NCI-H69 (cell line): ENCODE results near the gene SH3PXD2A.
"Not testable (repeated sequence)": the region's sequence is repeated elsewhere in the genome, so short reads cannot be mapped to it uniquely, and the experiment has no call there.

ENCODE experiments used
- DNase-seq: peaks from one replicate; lab custom pipeline; 2025; lab: John Stamatoyannopoulos, UW

Gene SH3PXD2A

DNA sequence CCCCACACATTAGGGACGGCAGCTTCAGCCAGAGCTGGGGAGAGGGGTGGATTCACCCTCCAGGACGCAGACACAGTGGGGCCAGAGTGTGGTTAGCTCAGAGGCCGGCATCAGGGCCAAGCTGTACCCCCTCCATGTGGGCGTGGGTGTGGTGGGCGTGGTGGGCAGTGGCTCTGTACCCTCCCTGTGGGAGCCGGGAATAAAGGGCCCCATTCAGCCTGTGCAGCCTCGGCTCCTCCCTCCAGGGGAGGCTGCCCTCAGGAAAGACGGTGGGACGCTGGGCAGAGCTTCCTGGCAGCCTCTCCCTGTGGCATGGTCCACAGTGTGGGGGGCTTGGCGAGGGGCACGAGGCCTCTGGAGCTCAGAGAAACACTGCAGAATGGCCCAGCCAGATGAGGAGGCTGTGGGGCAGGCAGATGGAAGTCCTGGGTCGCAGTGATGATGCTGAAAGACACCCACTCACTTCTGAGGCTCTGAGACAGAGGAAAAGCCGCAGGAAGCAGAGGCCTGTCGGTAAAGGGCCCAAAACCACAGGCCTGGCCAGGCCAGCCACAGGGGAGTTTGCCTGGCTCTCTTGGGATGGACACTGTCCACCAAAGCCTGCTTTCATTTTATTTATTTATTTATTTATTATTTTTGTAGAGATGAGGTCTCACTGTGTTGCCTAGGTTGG is 108.0 kb downstream of the SH3PXD2A start:
- DNase-seq, result no peak

DNA sequence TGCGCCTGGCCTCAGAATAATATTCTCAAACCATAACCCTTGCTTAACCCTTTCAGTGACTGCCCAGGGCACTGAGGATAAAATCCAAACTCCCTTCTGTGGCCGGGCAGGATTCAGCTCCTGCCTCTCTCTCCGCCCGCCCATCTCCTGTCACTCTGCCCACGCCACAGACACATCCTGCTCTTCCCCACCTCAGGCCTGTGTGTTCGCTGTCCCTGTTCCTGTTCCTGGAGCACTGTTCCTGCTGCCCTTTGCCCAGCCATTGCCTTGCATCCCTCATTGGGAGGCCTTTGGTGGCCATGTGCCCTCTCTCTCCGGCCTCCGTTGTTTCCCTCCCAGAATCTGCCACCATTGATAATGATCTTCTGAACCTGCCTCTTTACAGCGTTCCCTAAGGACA is 108.8 kb downstream of the SH3PXD2A start:
- DNase-seq, result no peak

DNA sequence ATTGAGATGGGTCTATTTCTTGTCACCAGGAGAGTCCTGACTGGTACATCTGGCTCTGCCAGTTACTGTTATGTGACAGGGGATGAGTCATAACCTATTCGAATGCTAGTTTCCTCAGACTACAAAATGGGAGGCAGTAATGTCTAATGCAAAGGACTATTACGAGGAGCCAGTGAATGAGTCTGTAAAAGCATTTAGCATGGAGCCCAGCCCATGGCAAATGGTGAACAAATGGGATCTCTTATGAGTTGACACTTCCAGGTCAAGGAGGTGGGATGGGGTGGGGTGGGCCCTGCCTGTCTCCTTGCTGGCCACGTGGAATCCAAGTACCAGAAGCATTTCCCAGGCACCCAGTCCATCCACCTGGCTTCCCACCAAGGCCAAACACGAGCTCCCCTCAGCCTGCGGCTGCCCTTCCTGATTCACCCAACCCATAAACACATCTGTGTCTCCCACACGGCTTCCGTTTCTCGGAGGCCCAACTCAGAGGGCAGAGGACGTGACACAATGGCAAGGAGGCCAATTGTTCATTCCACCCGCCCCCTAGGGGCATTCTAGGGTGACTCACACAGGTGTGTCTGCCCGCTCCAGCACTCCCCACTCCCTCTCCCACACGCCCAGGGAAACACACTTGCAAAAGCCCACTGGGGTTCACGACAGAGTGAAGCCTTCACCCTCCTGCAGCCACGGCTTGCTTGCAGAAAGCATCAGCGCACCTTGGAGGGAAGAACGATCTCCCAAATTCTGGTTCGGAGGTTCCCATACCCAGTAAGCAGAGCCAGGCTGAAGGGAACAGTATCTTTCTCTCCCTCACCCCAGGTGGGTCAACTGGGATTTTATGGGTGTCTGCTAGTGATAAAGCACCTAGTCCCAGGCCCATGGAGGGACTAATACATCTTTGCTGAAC is 109.8 kb downstream of the SH3PXD2A start:
- DNase-seq, result no peak

DNA sequence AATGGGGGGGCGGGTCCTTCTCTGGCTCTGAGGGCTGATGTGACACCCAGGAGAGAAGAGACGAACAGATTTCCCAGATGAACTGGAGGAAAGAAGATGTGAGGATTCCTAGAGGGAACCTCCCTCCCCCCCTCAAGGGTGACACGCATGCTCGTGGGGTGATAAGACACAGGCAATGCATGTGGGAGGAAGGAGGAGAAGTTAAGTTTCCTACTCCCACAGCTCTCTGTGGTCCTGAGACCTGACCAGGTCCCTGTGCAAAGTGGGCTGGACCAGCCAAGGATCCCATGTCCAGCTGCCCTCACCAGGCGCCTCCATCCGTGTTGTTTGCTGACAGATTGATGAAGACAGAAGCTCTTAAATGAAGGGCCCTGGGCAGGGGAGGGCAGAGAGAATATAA is 112.6 kb downstream of the SH3PXD2A start:
- no peak for DNase-seq

- DNase-seq, result peak; percentile 48
Observed at GRCh38 chr10:103740611-103741010, 114.8 kb downstream of the SH3PXD2A start.

DNA sequence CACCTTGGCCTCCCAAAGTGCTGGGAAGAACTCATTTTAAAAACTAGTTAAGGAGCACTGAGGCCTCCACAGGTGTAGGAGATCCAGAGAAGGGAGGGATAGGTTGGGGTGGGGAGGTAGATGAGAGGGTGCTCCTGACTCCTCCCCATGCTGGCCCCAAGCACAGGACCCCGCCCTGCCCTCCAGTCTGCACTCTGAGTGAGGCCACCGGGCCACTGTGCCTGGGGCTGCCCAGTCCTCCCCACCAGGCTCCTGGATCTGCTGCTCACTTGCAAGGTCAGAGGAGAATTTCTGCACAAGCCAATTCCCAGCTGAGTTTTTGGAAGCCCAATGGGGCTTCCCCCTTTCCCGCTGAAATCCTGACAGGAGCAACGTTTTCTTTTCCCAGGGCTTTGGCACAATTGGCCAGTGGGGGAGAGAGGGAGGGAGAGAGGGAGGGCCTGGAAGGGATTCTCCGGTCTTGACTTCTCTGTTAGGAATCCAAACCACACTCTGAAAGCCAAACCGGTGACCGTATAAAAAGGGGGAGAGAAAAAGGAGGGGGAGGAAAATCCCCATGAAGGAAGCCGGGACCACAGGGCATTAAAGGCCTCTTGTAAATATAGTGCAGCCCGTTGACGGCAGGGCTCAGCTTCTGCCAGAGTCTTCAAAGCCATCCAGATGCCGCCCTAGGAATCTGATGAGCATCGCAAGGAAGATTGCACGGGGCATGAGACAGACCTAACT is 116.2 kb downstream of the SH3PXD2A start:
- DNase-seq, result no peak

DNA sequence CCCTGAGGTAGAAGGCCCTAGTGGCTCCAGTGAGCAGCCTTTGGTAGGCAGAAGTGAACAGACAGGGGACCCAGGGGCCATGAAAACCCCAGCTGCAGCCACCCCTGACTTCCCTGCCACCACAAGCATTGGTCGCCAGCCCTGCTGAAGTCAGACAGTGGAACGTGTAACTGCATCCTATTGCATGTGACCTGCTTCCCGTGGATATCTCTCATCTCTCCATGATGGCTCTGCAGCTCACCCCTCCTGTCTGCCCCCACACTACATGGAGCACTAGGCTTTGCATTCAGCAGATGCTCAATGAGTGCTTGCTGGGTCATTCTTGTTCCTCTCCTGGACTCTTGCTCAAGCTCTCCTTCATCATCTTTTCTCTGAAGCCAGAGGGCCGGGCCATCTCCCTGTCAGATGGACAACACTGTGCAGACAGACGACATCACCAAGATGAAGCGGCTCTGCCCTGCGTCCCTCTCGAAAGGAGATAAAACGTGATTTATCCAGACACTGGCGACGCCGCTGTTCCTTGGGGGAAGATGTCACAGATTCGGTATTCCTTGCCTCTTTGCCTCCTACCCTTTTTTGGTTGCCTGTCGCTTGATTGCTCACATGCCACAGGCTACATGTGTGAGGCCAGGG is 117.5 kb downstream of the SH3PXD2A start:
- no peak for DNase-seq

DNA sequence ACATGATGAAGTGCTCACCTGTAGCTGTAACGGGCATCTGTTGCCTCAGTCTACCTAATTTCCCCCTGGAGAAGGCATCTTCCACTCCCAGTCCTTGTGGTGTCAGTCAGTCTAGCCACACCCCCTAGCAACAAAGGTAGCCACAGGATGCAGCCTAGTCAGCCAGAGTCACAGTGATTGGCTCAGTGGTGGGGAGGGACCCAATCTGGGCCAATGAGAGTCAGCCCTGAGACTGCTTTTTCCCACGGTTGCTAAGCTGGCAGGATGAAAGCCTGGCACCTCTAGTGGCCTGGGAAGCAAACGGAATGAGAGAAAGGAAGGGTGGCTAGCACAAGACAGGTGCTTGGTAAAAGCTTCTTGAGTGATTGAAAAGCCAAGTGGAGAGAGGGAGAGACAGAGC is 118.6 kb downstream of the SH3PXD2A start:
- DNase-seq, result peak; percentile 53

DNA sequence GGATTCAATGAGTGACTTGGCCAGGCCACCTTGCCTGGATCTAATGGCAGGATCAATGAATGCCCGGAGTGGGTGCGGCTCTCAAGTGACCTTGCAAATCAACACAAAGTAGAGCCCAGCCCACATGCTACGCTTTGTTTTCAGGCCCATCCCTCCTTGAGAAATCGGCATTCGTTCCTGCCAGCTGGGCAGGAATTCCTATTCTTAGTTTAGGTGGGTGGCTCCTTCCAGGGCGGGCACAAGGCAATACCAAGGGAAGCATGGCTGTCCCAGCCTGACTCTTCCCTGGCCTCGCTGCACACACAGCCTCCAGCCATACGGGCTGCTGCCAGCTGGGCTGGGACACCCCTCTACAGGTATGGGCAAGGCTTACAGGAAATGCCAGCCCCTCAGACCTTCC is 119.3 kb downstream of the SH3PXD2A start:
- DNase-seq, result no peak

- DNase-seq, result no peak
Observed at GRCh38 chr10:103734731-103735130, 120.6 kb downstream of the SH3PXD2A start.

GRCh38 chr10:103733045-103733419 is 122.3 kb downstream of the SH3PXD2A start:
- DNase-seq, result no peak

DNA sequence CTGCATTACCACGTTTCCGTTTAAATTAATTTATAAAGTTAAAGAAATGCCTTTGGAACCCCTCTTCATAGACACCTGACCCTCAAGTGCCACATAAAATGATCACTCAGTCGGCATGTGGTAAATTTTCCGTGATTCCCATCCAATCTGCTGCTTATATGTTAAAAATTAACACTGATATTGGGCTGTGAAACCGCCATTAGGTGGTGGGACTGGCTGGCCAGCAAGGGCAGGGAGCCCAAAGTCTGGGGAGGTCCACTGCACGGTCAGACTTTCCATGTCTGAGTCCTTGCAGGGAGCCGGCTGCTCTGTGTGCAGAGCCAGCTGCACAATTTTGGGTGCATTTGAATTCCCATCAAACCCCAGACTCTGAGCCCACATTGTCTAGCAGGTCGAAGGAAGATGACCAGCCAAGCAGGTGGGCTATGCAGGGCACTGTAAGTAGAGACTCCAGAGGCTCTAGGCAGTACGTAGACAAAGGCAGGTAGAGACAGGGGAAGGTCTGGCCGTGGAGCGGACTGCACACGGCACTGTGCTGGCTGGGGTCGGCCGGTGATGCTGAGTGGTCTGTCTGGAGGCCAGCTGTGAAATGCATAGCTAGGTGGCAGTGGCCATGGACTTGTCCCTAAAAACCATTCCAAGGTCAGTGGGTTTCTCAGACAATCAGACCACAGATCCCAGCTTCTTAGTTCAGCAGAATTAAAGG is 122.9 kb downstream of the SH3PXD2A start:
- no peak for DNase-seq

- DNase-seq, result no peak
Observed at GRCh38 chr10:103731609-103732270, 123.6 kb downstream of the SH3PXD2A start.

- not testable (repeated sequence) for DNase-seq
Observed at GRCh38 chr10:103731026-103731425, 124.3 kb downstream of the SH3PXD2A start.

DNA sequence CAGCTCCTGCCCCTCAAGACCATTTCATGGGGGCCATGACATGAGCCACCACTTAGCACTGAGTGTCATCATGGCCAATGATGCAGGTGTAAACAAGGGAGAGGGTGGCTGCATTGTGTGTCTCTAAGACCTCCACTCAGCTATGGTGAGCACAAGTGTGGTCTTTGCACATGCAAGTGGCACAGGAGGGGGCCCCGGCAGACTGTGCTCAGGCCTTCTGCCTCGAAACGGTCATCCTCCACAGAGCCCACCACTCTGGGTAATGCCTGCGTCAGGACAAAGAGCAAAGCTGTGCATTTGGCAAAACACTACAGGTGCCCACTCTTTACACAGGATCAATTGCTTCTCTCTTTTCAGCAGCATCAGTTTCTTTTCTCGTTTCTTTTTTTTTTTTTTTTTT is 125.5 kb downstream of the SH3PXD2A start:
- no peak for DNase-seq

DNA sequence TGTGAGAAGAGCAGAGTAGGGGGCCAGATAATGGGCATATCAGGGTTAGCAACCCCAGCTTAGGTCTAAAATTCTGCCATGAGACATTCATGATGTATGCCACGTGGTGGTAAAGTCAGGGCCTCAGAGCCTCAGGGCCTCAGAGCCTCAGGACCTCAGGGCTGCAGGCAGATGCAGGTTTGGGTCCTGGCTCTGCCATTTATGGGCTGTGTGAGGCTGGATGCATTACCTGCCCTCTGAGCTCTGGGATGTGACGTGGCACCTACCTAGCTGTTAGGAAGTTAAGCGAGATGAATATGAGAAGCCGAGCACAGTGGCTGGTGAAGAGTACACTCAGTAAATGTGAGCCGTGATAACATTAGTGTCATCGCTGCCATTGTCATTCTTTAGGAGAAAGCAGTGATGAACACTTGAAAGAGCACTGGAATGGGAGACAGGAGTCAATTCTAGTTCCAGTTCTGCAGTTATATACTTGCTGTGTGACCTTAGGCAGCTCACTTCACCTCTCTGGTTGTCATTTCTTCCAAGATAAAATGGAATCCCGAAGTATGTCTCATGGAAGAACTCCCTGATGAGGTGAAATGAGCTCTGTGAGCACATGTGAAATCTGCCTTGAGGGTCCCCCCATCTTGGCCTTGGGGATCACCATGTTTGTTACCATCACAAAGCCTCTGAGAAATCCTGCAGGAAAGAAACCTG is 127.2 kb downstream of the SH3PXD2A start:
- DNase-seq, result no peak

DNA sequence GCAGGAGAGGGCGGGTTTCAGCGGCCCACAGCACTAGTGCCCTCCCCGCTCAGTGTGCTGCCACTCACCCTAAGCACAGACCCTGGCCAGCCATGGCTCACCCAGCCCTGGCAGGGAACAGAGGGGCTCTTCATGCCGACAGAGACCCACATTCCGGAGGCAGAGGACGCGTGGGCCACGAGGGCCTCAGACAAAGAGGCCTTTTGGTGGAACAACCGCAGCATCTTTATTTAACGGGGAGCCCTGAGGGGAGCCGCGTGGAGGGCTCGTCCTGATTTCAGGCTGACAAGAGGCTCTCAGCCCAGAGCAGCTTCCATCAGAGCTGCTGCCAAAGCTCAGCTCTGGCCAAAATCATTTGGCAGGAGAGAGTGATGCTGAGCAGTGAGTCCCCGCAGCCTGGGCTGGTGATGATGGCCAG is 127.8 kb downstream of the SH3PXD2A start:
- DNase-seq, result no peak

- no peak for DNase-seq
Observed at GRCh38 chr10:103726637-103727036, 128.7 kb downstream of the SH3PXD2A start.

DNA sequence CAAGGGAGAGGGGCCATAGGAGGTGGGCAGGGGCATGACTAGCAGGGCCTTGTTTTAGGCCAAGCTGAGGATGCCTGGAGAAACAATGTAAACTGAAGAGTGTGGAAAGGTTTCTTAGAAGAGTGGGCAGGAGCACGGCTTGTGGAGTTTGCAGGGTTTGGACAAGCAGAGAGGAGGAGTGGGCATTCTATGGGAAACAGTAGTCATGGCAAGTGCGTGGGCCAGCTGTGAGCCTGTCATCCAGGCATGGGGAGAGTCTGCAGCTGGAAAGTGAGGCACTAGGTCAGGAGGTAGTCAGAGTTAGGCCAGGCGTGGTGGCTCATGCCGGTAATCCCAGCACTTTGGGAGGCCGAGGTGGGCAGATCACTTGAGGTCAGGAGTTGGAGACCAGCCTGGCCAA is 130.1 kb downstream of the SH3PXD2A start:
- no peak for DNase-seq

DNA sequence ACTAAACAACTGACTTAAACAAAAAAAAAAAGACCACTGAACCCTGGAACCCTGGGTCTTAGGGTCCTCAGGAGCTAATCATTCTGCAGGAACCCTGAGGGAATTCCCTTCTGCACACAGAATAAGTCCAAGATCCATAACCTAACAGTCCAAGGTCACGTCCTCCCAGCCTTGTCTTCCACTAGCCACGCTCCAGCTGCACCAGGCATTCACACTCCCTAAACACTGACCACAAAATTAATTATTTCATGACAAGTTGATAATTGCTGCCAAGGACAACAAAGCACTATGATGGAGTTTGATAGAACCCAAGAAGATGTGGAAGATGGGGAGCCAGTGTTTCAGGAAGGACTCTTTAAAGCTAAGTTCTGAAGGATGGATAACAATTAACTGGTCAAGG is 130.6 kb downstream of the SH3PXD2A start:
- DNase-seq, result no peak
